Thoracic aorta (tissue), 2 donors: ENCODE results near the gene PPM1H. TPM values are rescaled to one million over a fixed set of nuclear protein-coding genes. Genes with fewer than 3 reads are reported as not detected.

ENCODE experiments used
- ATAC-seq: fragments of 150-250 bp; one replicate; pipeline ENCODE4 v1.8.0; 2017; ENCODE audit warnings: low read depth; ENCODE audit not compliant: insufficient number of reproducible peaks, low FRiP score
- DNase-seq: peaks from one replicate; pipeline ENCODE4 v3.0.0-alpha.2; 2020; ENCODE audit warnings: low spot score
- H3K27ac ChIP-seq, 2 donors: fragments of 200-600 bp; sonication (generic); 1 replicate in 1 of 2; 2 replicates in 1 of 2; pipeline ENCODE4 v1.5.1; 2016; ENCODE audit warnings: mild to moderate bottlenecking in 2 of 2, moderate library complexity in 2 of 2
- H3K27me3 ChIP-seq: fragments of 200-600 bp; sonication (generic); replicated peaks from 2 replicates; pipeline ENCODE4 v1.6.0; 2016; ENCODE audit warnings: mild to moderate bottlenecking; ENCODE audit not compliant: insufficient read depth
- H3K36me3 ChIP-seq: fragments of 200-600 bp; sonication (generic); one replicate; pipeline ENCODE4 v1.5.1; 2016
- H3K4me1 ChIP-seq, 2 donors: fragments of 200-600 bp; sonication (generic); 1 replicate in 1 of 2; 2 replicates in 1 of 2; pipeline versions ENCODE4 v1.5.1 to v1.6.0; 2016; ENCODE audit warnings: low read depth in 2 of 2, mild to moderate bottlenecking in 1 of 2; ENCODE audit not compliant: control insufficient read depth in 1 of 2
- H3K4me3 ChIP-seq: fragments of 200-600 bp; sonication (generic); 2 replicates; pipeline ENCODE4 v1.5.1; 2016; ENCODE audit warnings: mild to moderate bottlenecking
- H3K9me3 ChIP-seq: fragments of 200-600 bp; sonication (generic); 2 replicates; pipeline ENCODE4 v1.5.1; 2016
- total RNA-seq, 2 donors: library from RNA; depleted of rRNA; stranded (reverse); fragments of >200 nt; gene quantifications; one replicate each; pipeline versions ENCODE4 v1.1.0 to v1.2.3, GENCODE V29; 2016
- TF ChIP-seq, protein P1 (sequence below): fragments of 200-600 bp; sonication (generic); IDR thresholded peaks from one replicate; pipeline ENCODE4 v1.5.1; 2019; ENCODE audit warnings: antibody characterized with exemption

Gene PPM1H
- total RNA-seq, 2 donors from 2014 or later, result 9.1 to 10.3 TPM

GRCh38 chr12:62737615-62738014, 197.3 kb downstream of the PPM1H start:
- peaks cover 0 to 6% of the 10 kb centered on the region in 2 donors for H3K4me1 ChIP-seq
- DNase-seq (no peak), ATAC-seq (no peak)
- TF ChIP-seq, protein P1, sequence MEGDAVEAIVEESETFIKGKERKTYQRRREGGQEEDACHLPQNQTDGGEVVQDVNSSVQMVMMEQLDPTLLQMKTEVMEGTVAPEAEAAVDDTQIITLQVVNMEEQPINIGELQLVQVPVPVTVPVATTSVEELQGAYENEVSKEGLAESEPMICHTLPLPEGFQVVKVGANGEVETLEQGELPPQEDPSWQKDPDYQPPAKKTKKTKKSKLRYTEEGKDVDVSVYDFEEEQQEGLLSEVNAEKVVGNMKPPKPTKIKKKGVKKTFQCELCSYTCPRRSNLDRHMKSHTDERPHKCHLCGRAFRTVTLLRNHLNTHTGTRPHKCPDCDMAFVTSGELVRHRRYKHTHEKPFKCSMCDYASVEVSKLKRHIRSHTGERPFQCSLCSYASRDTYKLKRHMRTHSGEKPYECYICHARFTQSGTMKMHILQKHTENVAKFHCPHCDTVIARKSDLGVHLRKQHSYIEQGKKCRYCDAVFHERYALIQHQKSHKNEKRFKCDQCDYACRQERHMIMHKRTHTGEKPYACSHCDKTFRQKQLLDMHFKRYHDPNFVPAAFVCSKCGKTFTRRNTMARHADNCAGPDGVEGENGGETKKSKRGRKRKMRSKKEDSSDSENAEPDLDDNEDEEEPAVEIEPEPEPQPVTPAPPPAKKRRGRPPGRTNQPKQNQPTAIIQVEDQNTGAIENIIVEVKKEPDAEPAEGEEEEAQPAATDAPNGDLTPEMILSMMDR, result no peak
- H3K27me3 ChIP-seq, result no peaks in the 10 kb centered on the region
- H3K4me3 ChIP-seq, result no peak overlapping the region
- no peaks in the 10 kb centered on the region for H3K9me3 ChIP-seq
- H3K36me3 ChIP-seq, result no peaks in the 10 kb centered on the region
- no peak overlapping the region for H3K27ac ChIP-seq

GRCh38 chr12:62737188-62737587, 197.8 kb downstream of the PPM1H start:
- Histone ChIP-seq H3K9me3 (no peaks in the 10 kb centered on the region), H3K4me3 (no peak overlapping the region), H3K36me3 (no peaks in the 10 kb centered on the region), H3K27ac (no peak overlapping the region), H3K4me1 (peaks cover 0 to 10% of the 10 kb centered on the region in 2 donors), H3K27me3 (no peaks in the 10 kb centered on the region)
- no peak for ATAC-seq
- DNase-seq, result no peak
- TF ChIP-seq, protein P1, result no peak

- no peak overlapping the region for H3K4me3 ChIP-seq
- no peaks in the 10 kb centered on the region for H3K36me3 ChIP-seq
- no peaks in the 10 kb centered on the region for H3K9me3 ChIP-seq
- TF ChIP-seq, protein P1, result no peak
- no peak overlapping the region for H3K27ac ChIP-seq
- H3K4me1 ChIP-seq, result peaks cover 4 to 16% of the 10 kb centered on the region in 2 donors
- no peak for DNase-seq
- ATAC-seq, result no peak
- H3K27me3 ChIP-seq, result no peaks in the 10 kb centered on the region
Measured at GRCh38 chr12:62736596-62736995, 198.4 kb downstream of the PPM1H start.

GRCh38 chr12:62732861-62733427, 202.0 kb downstream of the PPM1H start:
- no peak overlapping the region for H3K4me3 ChIP-seq
- TF ChIP-seq, protein P1, result no peak
- peaks cover 21 to 44% of the 10 kb centered on the region in 2 donors for H3K4me1 ChIP-seq
- no peaks in the 10 kb centered on the region for H3K36me3 ChIP-seq
- DNase-seq (no peak), ATAC-seq (no peak)
- H3K27me3 ChIP-seq, result no peaks in the 10 kb centered on the region
- H3K9me3 ChIP-seq, result no peaks in the 10 kb centered on the region
- H3K27ac ChIP-seq, result no peak overlapping the region

DNA sequence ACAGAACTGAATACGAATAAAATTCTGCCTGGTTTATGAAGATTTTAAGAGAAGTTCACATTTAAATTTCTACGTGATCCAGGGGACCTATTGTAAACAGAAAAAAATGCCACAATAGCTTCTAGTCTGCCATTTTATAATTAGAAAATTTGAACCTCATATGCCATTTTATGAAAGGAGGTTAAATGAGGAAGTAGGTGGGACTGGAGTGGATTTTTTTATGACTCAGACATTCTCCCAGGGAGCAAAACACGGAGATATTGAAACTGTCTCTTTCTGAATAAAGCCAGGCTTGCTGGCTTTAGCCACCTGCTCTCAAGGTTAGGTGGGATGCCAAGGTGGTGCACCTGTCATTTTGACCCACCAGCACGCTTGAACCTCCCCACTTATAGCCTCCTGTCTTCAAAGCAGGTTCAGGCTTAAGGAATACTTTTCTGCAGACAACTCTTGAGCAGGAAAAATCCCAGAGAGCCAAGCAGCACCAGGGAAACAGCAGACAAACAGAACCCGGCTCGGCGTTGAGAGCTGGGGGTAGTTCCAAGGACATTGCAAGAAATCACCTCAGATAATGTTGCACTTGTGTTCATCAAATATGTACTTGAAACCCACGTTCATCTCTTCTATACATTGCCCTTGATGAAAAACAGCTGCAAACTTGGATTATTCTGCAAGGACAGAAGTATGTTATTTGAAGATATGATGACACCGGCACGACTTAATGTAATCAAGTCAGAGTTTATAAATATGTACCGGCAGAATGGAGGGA, 203.7 kb downstream of the PPM1H start:
- peak overlapping the region; percentile 51 for H3K4me3 ChIP-seq
- TF ChIP-seq, protein P1, result no peak
- DNase-seq, result no peak
- H3K9me3 ChIP-seq, result no peaks in the 10 kb centered on the region
- H3K4me1 ChIP-seq, result peaks cover 21 to 44% of the 10 kb centered on the region in 2 donors
- H3K36me3 ChIP-seq, result no peaks in the 10 kb centered on the region
- no peaks in the 10 kb centered on the region for H3K27me3 ChIP-seq
- peak overlapping the region; percentile 61 for H3K27ac ChIP-seq
- ATAC-seq, result peak; percentile 67
